GM20431 (cell line): ENCODE data around the gene RAB11FIP4.

Experiments
- in situ Hi-C: fragments of 300-500 bp; cut with MseI, MboI; formaldehyde crosslinking; loops from one replicate; pipeline ENCODE4 v1.15.0; 2020; ENCODE audit warnings: low sequenced_read_pairs; ENCODE audit not compliant: unreplicated experiment

RAB11FIP4 gene

GRCh38 chr17:31449746-31450145, 58.3 kb downstream of the RAB11FIP4 start:
- in situ Hi-C loops = no loop called here

DNA sequence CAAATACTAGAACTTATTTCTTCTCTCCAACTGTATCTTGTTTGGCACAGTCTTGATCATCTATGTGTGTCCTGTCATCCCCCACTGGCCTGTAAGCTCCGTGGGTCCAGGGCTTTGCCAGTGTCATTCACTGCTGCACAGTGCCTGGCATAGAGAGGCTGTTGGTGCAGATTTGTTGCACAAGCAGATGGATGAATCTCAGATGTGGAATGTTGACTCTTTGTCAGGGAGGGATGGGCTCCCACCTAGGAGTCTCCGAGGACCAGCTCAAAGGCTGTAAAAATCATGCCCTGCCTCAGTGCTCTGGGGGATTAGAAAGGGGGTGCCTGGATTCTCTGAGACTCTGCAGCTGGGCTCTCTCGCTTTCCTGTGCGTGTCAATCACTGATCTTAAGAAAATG, 60.6 kb downstream of the RAB11FIP4 start:
- in situ Hi-C loops = no loop called here

GRCh38 chr17:31452561-31453110, 61.2 kb downstream of the RAB11FIP4 start:
- in situ Hi-C loops = no loop called here

- in situ Hi-C loops = no loop called here
Measured at GRCh38 chr17:31453896-31454295, 62.4 kb downstream of the RAB11FIP4 start.

GRCh38 chr17:31456814-31457213, 65.3 kb downstream of the RAB11FIP4 start:
- in situ Hi-C loops = no loop called here

GRCh38 chr17:31457391-31458234, 66.1 kb downstream of the RAB11FIP4 start:
- in situ Hi-C loops = no loop called here

- in situ Hi-C loops = no loop called here
Measured at GRCh38 chr17:31458829-31459228, 67.4 kb downstream of the RAB11FIP4 start.

- in situ Hi-C loops = no loop called here
Measured at GRCh38 chr17:31459716-31460115, 68.2 kb downstream of the RAB11FIP4 start.

DNA sequence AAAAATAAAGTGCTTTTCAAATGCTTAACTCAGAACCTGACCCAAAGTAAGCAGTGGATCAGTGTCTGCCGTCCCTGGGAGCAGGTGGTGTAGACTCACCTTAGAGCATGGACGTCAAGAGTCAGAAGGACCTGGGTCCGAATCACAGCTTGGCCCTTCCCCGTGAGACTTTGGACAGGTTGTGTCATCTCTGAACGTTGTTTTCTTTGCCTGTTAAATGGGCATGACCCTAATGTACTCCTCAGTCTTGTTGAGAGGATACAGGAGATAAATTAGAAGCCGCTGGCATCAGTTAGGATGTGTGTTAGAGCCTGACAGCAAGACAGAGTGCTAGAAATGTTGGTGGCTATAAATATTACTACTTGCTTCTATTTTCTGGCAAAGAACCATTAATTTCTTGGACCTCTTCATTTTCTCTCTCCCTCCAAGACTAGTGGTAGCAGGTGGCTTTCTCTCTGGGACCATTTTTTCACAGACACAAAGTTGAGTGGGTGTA, 68.8 kb downstream of the RAB11FIP4 start:
- in situ Hi-C loops = no loop called here

GRCh38 chr17:31461227-31461810, 69.8 kb downstream of the RAB11FIP4 start:
- in situ Hi-C loops = no loop called here

DNA sequence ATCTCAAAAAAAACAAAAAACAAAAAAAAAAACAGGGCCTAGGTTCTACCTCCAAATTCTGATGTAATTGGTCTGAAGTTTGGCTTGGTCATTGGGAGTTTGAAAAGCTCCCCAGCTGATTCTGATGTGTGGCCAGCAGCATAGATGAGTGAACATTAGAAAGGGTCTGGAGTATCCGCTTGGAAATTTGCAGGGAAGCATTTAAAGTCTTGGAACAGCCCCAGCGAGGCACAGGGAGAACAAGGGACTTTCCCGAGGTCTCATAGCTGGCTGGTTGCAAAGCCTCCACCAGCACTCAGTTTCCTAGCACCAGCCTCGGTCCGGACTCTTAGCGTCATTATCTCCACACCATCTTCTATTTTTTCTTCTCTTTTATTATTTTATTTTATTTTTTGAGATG, 70.8 kb downstream of the RAB11FIP4 start:
- in situ Hi-C loops = no loop called here

- in situ Hi-C loops = no loop called here
Measured at GRCh38 chr17:31466096-31466760, 74.8 kb downstream of the RAB11FIP4 start.

GRCh38 chr17:31467502-31468256, 76.2 kb downstream of the RAB11FIP4 start:
- in situ Hi-C loops = no loop called here

GRCh38 chr17:31469959-31470358, 78.5 kb downstream of the RAB11FIP4 start:
- in situ Hi-C loops = no loop called here

DNA sequence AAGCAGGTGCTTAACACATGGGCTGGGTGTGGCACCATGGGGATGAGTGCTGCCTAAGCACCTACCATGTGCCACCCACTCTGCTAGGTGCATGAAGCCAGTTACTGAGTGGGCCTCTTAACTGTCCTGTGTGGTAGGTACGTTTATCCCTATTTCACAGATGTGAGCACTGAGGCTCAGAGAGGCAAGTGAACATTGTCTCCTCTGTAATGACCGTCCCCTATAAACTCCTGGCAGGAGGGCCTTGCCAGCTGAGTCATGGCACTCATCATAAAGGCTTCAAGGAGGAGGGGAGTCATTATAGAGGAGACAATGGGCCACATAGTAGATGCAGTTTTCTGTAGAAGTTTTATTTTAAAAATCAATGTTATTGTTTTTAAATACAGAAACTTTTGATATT, 79.1 kb downstream of the RAB11FIP4 start:
- in situ Hi-C loops = no loop called here

- in situ Hi-C loops = no loop called here
Measured at GRCh38 chr17:31472137-31472536, 80.7 kb downstream of the RAB11FIP4 start.

DNA sequence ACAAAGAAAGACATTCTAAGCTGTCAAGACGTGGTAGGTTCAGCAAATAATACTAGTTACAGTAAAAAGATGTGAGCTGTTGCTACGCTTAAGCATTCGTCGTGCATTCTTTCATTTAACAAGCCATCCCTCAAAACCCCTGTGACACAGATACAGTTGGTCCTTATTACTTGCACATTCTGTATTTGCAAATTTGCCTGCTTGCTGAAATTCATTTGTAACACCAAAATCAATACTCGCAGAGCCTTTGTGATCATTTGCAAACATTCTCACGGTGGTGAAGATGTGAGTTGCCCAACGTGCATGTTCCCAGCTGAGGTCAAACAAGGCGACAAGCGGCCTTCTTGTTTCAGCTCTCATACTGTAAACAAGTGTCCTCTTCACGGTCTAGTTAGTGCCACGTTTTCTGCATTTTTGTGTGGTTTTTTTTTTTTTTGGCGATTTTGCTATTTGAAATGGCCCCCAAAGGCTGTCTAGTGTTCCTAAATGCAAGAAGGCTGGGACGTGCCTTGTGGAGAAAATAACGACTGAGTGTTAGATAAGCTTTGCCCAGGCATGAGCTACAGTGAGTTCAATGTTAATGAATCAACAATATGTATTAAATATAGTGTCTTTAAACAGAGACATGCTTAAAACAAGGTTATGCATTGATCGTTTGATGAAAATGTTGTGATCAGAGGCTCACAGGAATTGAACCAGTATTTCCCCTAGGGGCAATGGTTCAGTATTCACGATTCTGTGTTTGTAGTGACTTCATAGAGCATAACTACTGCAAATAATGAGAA, 84.1 kb downstream of the RAB11FIP4 start:
- in situ Hi-C loops = no loop called here

DNA sequence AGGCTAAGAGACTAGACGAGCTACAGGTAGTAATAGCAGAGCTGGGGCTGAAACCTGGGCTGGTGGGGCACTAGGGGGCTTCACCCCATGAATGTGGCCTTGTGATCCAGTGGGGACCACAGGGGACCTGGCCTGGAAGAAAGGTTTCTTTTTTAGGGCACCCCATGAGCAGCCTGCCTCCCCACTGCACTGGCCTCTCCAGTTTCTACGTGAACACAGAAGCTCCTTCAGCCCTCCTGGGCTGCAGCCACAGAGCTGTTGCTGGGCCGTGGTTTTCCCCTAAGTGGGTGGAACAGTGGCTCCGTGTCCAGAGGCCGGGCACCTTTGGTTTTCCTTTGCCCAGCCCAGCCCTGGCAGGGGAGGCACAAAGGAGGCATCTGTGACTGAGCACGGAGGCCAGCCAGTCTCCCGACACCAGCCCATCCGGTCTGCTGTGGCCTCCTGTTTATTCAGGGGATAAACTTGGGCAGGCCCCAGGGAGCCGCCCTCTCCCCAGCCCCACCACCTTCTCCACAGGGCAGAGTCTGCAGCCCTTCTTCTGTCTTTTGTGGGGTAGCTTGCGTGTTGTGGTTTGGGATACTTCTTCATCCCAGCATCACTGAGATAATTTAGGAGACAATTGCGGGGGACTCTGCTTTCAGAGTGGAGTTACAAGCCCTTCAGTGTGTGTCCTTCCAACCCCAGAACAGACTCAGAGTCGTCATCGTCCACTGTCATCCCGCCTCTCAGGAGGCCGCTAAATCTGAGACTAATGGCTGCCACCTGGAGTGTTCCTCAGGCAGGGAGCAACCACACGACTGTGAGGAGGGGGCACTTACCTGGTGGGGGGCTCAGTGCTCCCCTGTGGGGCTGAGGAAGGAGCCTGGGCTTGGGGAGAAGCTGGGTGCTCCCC, 85.3 kb downstream of the RAB11FIP4 start:
- in situ Hi-C loops = no loop called here
